Measurements from ENCODE around the gene KLF16.

KLF16 gene

GRCh38 chr19:1854542-1855039 lies 8.8 kb downstream of the KLF16 start:
- DNase-seq (ENCODE audit: low read depth), result no peak

- no peak for DNase-seq (ENCODE audit: low read depth)
These were observed 9.3 kb downstream of the KLF16 start for GRCh38 chr19:1854039-1854541.

GRCh38 chr19:1853295-1854038 lies 9.9 kb downstream of the KLF16 start:
- DNase-seq (ENCODE audit: low read depth), result peak; percentile 62

GRCh38 chr19:1852581-1853128 lies 10.7 kb downstream of the KLF16 start:
- DNase-seq (ENCODE audit: low read depth), result no peak

GRCh38 chr19:1851654-1852580 lies 11.5 kb downstream of the KLF16 start:
- peak; percentile 67 for DNase-seq (ENCODE audit: low read depth)

GRCh38 chr19:1850809-1851653 lies 12.3 kb downstream of the KLF16 start:
- DNase-seq (ENCODE audit: low read depth), result no peak

- DNase-seq (ENCODE audit: low read depth), result no peak
These were observed 13.4 kb downstream of the KLF16 start for GRCh38 chr19:1849886-1850398.

GRCh38 chr19:1849132-1849474 lies 14.3 kb downstream of the KLF16 start:
- no peak for DNase-seq (ENCODE audit: low read depth)

- DNase-seq (ENCODE audit: low read depth), result peak; percentile 95
These were observed 14.8 kb downstream of the KLF16 start, which contains the start of gene REXO1 for GRCh38 chr19:1848399-1849131. TSS of gene REXO1 (minus strand) at chr19:1848483. CDS start at chr19:1848358, 125 bp downstream.

- DNase-seq (ENCODE audit: low read depth), result no peak
These were observed 15.5 kb downstream of the KLF16 start for GRCh38 chr19:1847684-1848398.

- DNase-seq (ENCODE audit: low read depth), result no peak
These were observed 16.1 kb downstream of the KLF16 start for GRCh38 chr19:1847348-1847683.

GRCh38 chr19:1846517-1847204 lies 16.7 kb downstream of the KLF16 start:
- DNase-seq (ENCODE audit: low read depth), result no peak

GRCh38 chr19:1845642-1846041 lies 17.7 kb downstream of the KLF16 start:
- DNase-seq (ENCODE audit: low read depth), result no peak

- DNase-seq (ENCODE audit: low read depth), result no peak
These were observed 18.3 kb downstream of the KLF16 start for GRCh38 chr19:1845125-1845515.

GRCh38 chr19:1844513-1845124 lies 18.8 kb downstream of the KLF16 start:
- DNase-seq (ENCODE audit: low read depth), result no peak

GRCh38 chr19:1843646-1844394 lies 19.6 kb downstream of the KLF16 start:
- no peak for DNase-seq (ENCODE audit: low read depth)

GRCh38 chr19:1843116-1843515 lies 20.3 kb downstream of the KLF16 start:
- DNase-seq (ENCODE audit: low read depth), result no peak

GRCh38 chr19:1841209-1841924 lies 22.0 kb downstream of the KLF16 start:
- no peak for DNase-seq (ENCODE audit: low read depth)

Measured in stimulated activated CD8-positive, alpha-beta memory T cell treated with anti-CD3 and anti-CD28 coated beads, Interleukin-12 subunit alpha, Interleukin-12 subunit beta, amount 100 ng/mL, for 4 hours (primary cell).